ENCODE data around the gene LRIT2.

The LRIT2 gene

GRCh38 chr10:84225427-84226173 lies at the start of gene LRIT2:
LRIT2 (minus strand) TSS chr10:84225544; CDS start chr10:84225520, 24 bp downstream.
- DNase-seq (ENCODE audit: low spot score), result no peak

GRCh38 chr10:84270708-84271107 lies 45.4 kb upstream of the LRIT2 start:
- DNase-seq (ENCODE audit: low spot score), result no peak

GRCh38 chr10:84269773-84270172 lies 44.4 kb upstream of the LRIT2 start:
- no peak for DNase-seq (ENCODE audit: low spot score)

DNA sequence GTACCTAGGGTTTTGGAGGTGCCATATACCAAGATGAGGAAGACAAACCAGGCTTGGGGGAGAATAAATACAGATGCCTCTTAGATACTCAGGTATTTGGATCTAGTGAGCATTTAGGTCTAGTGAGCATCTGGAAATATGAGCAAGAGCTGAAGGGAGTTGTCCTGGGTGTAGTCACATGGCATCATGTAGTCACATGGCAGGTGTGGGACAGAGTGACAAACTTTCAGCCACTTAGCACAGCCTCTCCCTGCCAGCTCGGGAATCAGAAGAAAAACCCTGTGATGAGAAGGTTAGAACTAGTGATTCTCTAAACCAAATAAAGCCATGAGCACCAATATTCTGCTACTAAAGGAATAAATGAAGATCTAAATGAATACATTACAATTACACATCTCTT lies 43.8 kb upstream of the LRIT2 start:
- DNase-seq (ENCODE audit: low spot score), result no peak

- DNase-seq (ENCODE audit: low spot score), result peak; percentile 46
These were observed 42.3 kb upstream of the LRIT2 start for GRCh38 chr10:84267503-84268126.

DNA sequence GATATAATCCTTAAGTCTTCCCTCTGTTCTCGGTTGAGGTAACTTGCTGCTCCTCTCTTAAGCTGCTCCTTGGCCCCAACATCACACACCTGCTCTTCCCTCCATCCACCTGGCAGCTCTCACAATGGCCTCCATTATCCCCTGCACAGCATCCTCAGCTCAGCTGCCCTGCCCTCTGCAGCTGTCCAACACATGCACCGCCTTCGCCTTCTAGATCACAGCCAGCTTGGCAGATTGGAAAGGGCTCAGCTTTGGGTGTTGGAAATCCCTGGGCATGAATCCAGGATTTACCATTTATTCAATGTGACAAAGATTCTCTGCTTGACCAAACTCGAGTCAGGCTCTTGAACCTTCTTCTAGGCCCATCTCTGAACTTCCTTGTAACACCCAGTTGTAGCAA lies 40.1 kb upstream of the LRIT2 start:
- peak; percentile 53 for DNase-seq (ENCODE audit: low spot score)

DNA sequence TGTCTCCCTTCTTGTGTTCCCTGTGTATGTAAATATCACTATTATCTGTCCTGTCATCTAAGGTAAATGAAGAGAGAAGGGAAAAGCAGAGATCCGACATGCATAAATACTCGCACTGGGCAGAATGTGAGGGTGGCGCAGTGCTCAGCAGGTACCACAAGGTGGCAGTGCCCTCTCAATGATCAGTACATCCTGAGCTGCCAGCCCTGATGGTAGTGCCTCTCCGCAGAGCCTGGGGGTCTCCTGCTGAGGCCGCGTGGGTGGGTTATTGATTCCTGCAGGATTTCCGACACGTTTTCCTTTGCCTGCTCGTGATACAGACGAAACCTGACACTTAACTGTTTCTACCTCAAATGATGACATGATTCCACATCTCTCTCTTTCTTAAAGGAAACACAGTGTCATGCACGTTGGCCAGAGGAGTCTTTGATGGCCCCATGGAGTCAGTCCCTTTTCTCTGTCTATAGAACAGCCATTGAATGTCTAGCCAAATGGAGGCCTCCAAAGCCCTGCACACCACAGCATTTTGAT lies 39.3 kb upstream of the LRIT2 start:
- peak; percentile 71 for DNase-seq (ENCODE audit: low spot score)

- no peak for DNase-seq (ENCODE audit: low spot score)
These were observed 38.4 kb upstream of the LRIT2 start for GRCh38 chr10:84263716-84264115.

DNA sequence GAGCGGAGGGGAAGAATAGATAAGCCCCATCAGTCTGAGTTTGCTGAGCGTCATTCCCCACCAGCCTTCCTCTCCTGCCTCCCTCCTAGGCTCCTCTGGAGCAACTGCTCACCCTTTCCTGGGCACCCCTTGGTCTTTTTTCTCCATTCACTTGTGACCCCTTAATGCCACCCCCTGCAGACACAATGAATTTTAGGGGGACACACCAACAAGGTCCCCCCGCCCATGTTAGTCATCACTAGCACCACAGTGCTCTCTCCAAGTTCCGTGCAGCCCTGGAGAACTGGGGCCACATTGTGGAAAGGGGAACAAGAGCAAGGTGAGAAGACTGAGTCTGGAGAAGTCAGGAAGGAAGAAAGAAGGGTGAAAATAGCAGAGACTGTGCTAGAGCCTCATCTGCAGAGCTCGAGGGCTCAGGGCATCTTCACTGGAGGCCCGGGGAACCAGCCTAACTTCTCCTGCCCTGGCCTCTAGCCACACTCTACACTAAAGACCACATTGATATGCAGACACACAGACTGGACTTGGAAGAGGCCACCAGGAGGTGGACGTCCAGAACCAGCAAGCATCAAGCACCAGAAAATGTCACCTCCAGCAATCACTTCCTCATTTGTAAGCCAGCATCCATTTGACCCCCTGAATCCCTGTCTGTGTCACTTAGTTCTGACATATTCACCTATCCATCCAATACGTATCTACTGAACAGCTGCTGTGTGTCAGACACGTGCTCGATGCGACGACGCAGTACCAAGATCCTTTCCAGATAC lies 37.0 kb upstream of the LRIT2 start:
- no peak for DNase-seq (ENCODE audit: low spot score)

- no peak for DNase-seq (ENCODE audit: low spot score)
These were observed 36.0 kb upstream of the LRIT2 start for GRCh38 chr10:84261236-84261915.

- DNase-seq (ENCODE audit: low spot score), result no peak
These were observed 32.8 kb upstream of the LRIT2 start for GRCh38 chr10:84258034-84258695.

GRCh38 chr10:84257343-84258020 lies 32.1 kb upstream of the LRIT2 start:
- no peak for DNase-seq (ENCODE audit: low spot score)

DNA sequence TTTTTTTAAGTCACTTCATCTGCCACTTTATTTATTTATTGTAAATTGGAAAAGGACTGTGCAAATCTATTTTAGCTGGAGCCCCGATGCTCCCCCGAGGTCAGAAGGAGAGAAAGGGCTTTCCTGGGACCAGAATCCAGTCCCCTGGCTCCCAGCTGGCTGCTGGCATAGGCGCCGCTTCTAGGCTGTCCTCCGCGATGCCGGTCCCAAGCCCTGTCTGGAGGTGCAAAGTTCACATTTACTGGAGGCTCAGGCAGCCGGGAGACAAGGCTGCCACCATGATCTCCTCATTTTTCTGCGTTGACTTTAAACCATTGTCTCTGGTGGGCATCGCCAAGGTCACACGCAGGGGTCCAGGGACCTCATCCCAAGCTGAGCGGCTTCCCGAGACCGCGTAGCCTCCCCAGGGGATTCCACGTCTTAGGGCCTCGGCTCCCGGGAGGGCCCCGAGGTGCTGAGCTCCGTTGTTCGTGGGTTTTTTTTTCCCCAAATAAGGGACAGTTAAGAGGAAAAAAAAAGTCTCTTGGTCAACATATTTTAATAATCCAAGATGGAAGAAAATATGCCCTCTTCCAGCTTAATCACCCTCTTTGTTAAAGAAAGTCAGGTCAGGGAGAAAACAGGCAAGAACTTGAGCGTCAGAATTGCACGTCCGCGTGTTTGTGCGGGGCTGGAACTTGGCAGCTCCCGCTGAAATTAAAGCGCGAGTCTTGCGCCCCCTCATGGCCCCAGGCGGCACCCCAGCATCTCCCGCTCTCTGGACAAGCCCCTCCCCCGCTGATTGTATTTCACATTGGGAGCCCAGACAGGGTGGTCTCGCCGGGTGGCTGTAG lies 31.4 kb upstream of the LRIT2 start:
- DNase-seq (ENCODE audit: low spot score), result peak; percentile 38

- no peak for DNase-seq (ENCODE audit: low spot score)
These were observed 29.5 kb upstream of the LRIT2 start for GRCh38 chr10:84254552-84255478.

DNA sequence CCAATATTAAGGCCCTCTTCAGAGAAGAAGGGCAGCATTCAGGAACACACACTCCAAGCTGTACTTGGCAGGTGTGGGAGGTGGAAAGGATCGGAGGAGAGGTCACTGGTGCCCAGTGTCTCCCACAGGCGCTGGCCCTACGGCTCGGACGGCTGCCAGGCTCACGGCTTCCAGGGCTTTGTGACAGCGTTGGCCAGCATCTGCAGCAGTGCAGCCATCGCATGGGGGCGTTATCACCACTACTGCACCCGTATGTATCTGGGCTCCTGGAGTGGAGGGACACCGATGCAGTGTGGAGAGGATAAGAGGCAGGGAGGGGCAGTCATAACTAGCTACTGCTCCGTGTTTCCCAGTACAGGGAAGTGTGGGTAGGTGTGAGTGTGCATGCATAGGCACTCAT lies 23.4 kb upstream of the LRIT2 start:
- no peak for DNase-seq (ENCODE audit: low spot score)

DNA sequence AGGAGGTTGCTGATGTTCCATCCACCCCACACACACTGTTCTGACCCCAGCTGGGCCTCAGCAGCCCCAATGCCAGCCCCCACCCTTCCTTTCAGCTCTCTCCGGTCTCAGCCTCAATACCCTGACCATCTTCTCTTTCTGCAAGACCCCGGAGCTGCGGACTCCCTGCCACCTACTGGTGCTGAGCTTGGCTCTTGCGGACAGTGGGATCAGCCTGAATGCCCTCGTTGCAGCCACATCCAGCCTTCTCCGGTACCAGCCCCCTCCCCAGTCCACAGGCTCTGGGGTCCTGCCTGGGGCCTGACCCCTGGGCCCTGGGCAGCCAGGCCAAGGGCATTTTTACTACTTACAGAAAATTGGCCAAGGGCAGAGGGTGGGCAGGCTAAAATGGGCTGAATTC lies 22.2 kb upstream of the LRIT2 start:
- no peak for DNase-seq (ENCODE audit: low spot score)

GRCh38 chr10:84244651-84245270 lies 19.4 kb upstream of the LRIT2 start, which contains the start of gene RGR:
RGR (plus strand) TSS chr10:84245053; CDS start chr10:84245091, 38 bp downstream.
- DNase-seq (ENCODE audit: low spot score), result peak; percentile 99

DNA sequence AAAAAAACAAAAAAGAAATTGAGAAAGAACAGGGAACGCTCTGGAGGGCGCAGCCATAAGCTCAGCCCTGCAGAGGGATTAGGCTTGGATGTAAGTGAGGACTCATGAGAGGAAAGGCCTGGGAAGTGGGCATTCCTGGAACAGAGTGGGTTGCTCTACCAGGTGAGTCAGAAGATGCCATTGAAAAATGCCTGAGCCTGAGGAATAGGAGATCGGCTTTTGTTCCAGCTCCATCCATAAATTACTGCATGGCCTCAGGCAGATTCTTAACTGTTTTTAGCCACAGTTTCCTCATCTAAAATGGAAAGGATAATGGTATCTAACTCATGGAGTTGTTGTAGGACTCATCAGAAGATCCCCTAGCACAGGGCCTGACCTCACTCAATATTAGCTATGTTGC lies 18.4 kb upstream of the LRIT2 start:
- DNase-seq (ENCODE audit: low spot score), result no peak

Measured in pons (tissue), 1 donor.